Esophagus squamous epithelium (tissue), 4 donors: ENCODE measurements around the gene KCNH5.

Experiments used
- CTCF ChIP-seq, 6 experiments: fragments of 450-650 bp in 4 of 6; fragments of 200-600 bp in 2 of 6; sonication (generic) in 2 of 6; IDR thresholded peaks; one replicate each; pipeline ENCODE4 v1.5.1; 2016 to 2019; ENCODE audit warnings: antibody characterized with exemption in 6 of 6, mild to moderate bottlenecking in 4 of 6, moderate library complexity in 4 of 6
- POLR2A ChIP-seq, 4 donors: fragments of 450-650 bp; IDR thresholded peaks; one replicate each; pipeline ENCODE4 v1.6.1; 2017; ENCODE audit warnings: antibody characterized with exemption in 4 of 4, mild to moderate bottlenecking in 4 of 4, moderate library complexity in 3 of 4

GRCh38 chr14:62658631-62659030 lies 386.6 kb downstream of the KCNH5 start:
- no peak for TF ChIP-seq CTCF (IDR thresholded peaks at IDR 0.05)
- no peak for TF ChIP-seq POLR2A (IDR thresholded peaks at IDR 0.05)
